ENCODE data around the gene CFB.
"Not testable (repeated sequence)": the region's sequence is repeated elsewhere in the genome, so short reads cannot be mapped to it uniquely, and the experiment has no call there.

The CFB gene

DNA sequence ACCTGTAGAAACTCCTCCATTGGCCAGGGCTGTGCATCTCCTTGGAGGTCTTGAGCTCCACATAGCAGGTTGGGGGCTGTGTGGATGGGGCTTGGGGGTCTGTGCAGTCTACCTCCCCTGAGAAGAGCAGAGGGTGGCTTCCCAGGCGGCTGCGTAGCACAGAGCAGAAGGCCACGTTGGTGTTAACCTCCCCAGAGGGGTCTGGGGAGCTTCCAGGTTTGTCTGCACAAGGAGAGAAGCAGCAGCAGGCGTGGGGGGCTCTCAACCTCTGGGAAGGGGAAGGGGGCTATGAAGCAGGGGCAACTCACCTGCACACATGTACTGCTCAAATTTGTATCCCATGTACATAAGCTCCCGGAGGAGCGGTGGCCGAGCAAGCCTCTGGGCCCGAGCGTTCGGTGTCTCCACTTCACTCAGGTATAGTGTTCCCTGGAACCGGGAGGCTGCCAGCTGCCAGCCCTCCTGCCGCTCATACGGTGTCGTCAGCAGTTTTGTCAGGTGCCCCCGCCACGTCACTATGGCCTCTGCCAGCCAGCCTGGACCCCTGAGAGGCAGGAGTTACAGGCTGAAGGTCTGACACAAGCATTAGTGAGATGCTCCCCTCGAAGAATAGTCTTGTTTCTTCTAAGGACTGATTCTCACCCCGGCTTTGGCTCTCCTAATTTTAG lies 24.8 kb downstream of the CFB start:
- no peak for DNase-seq (ENCODE audit: low read depth in 1 of 2, low spot score in 1 of 2)

DNA sequence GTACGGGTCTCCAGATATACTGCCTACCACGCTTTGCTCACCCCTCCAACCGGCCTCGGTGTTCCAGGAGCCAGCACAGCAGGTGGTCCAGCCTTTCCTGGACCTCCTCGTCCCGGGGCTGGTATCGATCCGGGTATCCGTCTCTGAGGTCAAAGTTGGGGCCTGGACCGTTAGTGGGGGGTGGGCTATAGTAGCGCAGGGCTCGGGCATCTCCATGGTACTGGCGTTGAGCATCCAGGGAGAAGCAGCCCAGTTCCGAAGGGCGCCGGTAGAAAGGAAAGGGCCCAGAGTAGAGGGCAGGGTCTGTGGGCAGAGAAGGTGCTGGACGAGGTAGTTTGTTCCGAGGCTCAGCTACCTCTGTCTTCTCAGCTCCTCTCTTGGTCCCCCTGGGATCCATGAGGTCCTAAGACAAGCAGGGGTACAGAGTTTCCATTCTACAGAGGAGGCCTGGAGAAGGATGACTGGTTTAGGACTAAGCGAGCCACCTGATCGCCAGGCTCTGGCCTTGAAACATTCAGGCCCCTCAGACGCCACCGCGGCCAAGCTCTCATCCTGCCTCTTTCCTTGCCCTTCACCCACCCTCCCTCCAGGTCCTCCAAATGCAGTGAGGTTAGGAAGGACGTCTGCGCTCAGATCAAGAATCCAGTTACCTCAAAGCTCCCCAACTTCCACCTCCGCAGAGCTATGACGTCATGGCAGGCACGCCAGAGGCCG lies 25.5 kb downstream of the CFB start:
- no peak for DNase-seq (ENCODE audit: low read depth in 1 of 2, low spot score in 1 of 2)

DNA sequence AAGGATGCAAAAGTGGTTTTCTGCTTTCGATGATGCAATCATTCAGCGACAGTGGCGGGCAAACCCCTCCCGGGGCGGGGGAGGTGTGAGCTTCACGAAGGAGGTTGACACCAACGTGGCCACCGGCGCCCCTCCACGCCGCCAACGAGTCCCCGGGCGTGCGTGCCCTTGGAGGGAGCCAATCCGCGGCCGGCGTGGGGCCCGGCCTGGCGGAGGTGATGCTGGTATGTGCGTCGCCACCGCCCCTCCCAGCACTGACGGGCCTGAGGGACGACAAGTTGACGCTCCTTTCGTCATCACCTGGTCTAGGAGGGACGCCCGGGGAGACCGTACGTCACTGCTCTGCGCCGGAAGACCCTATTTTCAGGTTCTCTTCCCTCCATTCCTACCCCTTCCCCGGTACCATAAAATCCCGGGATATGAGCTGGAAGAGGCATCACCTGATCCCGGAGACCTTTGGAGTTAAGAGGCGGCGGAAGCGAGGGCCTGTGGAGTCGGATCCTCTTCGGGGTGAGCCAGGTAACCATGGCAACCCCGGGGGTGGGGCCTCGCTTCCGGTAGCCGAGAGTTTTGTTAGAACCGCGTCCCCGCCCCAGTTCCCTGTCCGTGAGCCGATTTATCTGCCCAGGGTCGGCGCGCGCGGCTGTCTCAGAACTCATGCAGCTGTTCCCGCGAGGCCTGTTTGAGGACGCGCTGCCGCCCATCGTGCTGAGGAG lies 26.3 kb downstream of the CFB start, which contains the start of gene DXO:
DXO (minus strand) TSS at position 146 of the 716 bp plus-strand sequence. CDS start 463 bp downstream, outside the sequence.
- DNase-seq (ENCODE audit: low read depth in 1 of 2, low spot score in 1 of 2): peak; percentile 98 to 99

DNA sequence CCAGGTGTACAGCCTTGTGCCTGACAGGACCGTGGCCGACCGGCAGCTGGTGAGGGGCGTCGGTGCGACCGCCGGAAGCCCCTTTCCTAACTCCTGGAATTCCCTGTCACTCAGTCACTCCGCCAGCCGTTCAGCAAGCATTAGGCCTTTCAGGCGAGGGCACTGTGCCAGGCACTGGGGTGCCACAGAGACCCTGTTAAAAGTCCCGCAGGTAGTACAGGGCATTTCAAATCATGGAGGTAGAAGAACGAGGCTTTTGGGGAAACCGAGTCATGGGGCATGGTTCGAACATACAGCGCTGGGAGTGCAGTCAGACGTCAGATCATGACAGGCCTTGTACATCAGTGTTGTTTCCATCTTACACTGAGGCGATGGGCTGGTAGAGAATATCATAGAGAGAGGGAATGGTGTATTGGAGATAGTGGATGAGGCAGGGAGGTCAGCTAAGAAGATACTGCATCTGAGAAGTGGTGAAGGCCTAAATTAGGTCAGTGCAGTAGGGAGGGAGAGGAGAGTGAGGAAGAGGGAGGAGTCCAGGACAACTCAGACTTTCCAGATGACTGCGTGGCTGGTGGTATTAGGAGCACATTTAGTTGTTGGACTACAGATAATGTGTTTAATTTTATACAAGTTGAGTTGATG lies 26.9 kb downstream of the CFB start:
- no peak for DNase-seq (ENCODE audit: low read depth in 1 of 2, low spot score in 1 of 2)

DNA sequence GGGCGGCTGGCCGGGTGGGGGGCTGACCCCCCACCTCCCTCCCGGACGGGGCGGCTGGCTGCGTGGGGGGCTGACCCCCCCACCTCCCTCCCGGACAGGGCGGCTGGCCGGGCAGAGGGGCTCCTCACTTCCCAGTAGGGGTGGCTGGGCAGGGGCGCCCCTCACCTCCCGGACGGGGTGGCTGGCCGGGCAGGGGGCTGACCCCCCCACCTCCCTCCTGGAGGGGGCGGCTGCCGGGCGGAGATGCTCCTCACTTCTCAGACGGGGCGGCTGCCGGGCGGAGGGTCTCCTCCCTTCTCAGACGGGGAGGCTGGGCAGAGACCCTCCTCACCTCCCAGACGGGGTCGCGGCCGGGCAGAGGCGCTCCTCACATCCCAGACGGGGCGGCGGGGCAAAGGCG lies 30.2 kb downstream of the CFB start:
- not testable (repeated sequence) for DNase-seq (ENCODE audit: low read depth in 1 of 2, low spot score in 1 of 2)

DNA sequence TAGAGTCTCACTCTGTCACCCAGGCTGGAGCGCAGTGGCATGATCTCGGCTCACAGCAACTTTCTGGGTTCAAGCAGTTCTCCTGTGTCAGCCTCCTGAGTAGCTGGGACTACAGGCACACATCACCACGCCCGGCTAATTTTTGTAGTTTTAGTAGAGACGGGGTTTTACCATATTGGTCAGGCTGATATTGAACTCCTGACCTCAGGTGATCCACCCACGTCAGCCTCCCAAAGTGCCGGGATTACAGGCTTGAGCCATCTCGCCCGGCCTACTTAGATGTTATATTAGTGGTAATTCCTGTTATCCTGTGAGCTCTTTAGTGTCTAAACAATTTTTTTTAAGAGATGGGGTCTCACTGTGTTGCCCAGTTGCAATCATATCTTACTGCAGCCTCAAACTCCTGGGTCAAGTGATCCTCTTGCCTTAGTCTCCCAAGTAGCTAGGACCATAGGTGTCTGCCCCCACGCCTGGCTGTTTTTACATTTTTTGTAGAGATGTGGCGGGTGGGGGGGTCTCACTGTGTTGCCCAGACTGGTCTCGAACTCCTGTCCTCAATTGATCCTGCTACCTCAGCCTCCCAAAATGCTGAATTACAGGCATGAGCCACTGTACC lies 32.0 kb downstream of the CFB start:
- no peak for DNase-seq (ENCODE audit: low read depth in 1 of 2, low spot score in 1 of 2)

DNA sequence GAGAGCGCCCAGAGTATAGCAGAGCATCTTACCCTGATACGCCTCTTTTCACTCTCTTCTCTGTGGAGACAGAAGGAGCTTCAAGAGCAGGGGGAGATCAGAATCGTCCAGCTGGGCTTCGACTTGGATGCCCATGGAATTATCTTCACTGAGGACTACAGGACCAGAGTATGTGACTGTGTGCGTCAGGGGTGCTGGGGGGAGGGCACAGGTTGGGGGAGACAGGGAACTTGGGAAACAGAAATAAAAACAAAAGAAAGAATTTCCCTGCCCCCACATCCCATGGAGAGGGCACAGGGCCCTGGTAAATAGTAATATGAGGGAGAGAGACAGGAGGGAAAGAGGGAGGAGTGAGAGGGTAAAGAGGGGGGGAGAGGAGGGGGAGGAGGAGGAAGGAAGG lies 32.9 kb downstream of the CFB start:
- no peak for DNase-seq (ENCODE audit: low read depth in 1 of 2, low spot score in 1 of 2)

DNA sequence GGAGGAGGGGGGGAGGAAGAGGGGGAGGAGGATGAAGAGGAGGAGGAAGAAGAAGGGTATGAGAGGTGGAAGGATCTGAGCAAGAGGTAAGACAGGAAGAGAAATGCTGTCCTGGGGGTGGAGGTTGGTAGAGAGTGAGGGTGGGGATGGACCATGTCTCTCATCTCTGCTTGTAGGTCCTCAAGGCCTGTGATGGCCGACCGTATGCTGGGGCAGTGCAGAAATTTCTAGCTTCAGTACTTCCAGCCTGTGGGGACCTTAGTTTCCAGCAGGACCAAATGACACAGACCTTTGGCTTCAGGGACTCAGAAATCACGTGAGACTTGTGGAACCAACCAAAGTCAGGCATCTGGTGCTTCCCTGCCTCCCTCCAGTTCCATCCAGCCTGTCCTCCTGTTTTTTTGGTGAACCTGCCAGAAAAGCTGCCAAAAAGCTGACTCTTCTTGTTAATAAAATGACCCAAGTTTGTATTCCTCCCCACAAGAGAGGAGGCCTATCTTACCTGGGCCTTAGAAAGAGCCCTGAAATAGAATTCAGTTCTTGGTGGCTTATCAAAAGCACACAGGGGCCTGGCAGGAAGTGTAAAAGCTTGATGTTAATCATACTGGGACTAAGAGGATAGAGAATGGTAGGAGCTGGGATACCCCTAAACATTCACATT lies 33.5 kb downstream of the CFB start:
- no peak for DNase-seq (ENCODE audit: low read depth in 1 of 2, low spot score in 1 of 2)

DNA sequence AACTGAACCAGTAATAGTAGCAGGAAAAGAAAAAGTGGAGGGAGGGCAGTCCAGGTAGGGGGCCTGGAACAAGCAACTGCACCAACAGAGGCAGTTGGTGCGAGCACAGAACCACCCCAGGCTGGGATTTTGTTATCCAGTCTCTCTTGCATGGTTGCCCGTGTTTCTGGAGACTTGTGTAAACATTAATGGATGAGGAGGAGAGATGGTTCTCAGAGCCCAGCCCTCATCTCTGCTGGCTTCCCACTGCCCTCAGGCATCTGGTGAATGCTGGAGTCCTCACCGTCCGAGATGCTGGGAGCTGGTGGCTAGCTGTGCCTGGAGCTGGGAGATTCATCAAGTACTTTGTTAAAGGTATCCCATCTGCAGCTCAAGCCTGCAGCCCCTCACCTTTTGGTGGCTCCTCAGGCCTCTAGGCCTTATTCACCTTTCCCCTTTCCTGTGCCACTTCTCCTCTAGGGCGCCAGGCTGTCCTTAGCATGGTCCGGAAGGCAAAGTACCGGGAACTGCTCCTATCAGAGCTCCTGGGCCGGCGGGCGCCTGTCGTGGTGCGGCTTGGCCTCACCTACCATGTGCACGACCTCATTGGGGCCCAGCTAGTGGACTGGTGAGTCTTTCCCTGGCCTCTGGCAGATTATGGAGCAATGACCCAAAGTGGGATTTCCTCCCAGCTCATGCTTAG lies 34.4 kb downstream of the CFB start:
- DNase-seq (ENCODE audit: low read depth in 1 of 2, low spot score in 1 of 2): not testable (repeated sequence)

DNA sequence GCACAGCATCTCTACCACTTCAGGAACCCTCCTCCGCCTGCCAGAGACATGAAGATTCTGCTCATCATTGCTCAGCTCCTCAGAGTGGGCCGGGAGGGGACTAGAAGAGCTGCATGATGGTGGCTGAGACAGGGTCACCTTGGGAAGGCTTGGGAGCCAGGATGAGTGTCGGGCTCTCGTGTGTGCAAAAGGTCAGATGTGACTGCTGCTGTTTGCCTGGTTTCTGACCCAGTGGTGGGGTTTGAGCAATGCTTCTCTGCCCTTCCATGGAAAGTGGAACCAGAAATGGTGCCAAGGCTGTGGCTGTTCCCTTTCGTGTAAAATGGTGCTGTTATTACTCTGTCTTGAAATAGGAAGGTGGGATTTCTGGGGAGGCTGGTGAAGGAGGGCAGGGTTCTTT lies 35.1 kb downstream of the CFB start:
- DNase-seq (ENCODE audit: low read depth in 1 of 2, low spot score in 1 of 2): not testable (repeated sequence)

DNA sequence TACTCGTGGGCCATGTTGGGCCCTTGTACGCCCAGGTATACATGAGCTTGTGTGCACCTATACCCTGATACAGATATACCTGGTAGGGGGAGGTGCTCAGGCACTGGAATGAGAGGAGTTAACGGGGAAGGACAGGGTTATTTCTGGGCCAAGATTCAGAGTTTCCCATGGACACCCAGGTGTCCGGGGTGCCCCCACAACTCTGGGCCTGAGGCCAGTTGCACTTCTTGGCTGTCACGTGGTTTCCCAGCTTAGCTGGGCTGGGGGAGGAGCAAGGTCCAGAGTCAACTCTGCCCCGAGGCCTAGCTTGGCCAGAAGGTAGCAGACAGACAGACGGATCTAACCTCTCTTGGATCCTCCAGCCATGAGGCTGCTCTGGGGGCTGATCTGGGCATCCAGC lies 35.8 kb downstream of the CFB start, which contains the start of gene C4A:
C4A (plus strand) TSS at position 314 of the 400 bp plus-strand sequence; CDS start at position 365, 51 bp downstream.
- not testable (repeated sequence) for DNase-seq (ENCODE audit: low read depth in 1 of 2, low spot score in 1 of 2)

DNA sequence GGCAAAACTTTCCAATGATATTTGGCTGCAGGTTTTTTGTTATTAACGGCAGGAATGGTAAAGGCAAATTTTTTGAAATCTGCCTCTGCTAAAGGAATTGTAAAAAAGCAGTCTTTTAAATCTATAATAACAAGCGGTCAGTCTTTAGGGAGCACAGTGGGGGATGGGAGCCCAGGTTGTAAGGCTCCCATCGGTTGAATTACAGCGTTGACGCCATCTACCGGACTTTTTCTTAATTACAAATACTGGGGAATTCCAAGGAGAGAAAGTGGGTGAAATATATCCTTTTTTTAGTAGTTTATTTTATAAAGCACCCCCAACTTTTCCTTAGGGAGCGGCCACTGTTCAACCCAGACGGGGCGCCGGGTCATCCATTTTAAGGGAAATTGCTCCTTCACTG lies 43.5 kb downstream of the CFB start:
- not testable (repeated sequence) for DNase-seq (ENCODE audit: low read depth in 1 of 2, low spot score in 1 of 2)

DNA sequence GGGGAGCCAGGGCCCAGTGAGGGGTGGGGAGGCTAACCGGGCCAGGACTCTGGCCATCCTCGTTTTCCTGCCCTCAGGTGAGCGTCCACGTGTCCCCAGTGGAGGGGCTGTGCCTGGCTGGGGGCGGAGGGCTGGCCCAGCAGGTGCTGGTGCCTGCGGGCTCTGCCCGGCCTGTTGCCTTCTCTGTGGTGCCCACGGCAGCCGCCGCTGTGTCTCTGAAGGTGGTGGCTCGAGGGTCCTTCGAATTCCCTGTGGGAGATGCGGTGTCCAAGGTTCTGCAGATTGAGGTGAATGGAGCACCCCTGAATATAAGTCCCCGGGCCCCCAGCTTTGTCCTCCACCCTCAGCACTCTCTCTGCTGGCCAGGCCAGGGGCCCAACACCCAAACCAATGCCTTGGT lies 48.5 kb downstream of the CFB start:
- DNase-seq (ENCODE audit: low read depth in 1 of 2, low spot score in 1 of 2): not testable (repeated sequence)

DNA sequence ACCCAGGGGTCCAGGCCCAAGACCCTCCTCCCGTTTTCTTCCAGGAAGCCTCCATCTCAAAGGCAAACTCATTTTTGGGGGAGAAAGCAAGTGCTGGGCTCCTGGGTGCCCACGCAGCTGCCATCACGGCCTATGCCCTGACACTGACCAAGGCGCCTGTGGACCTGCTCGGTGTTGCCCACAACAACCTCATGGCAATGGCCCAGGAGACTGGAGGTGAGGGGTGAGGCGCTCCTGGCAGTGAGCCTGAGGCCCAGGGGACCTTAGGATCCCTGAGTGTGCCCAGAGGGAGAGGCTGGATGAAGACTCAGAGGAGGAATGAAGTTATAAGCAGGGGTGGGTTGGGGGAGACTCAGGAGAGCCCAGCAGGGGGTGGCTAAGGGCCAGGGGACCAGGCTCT lies 50.5 kb downstream of the CFB start:
- not testable (repeated sequence) for DNase-seq (ENCODE audit: low read depth in 1 of 2, low spot score in 1 of 2)

All from activated CD4-positive, alpha-beta T cell treated with anti-CD3 and anti-CD28 coated beads, Interleukin-2, amount 50 U/mL, for 24 hours (primary cell).